ENCODE data around the gene GMCL2.

DNA sequence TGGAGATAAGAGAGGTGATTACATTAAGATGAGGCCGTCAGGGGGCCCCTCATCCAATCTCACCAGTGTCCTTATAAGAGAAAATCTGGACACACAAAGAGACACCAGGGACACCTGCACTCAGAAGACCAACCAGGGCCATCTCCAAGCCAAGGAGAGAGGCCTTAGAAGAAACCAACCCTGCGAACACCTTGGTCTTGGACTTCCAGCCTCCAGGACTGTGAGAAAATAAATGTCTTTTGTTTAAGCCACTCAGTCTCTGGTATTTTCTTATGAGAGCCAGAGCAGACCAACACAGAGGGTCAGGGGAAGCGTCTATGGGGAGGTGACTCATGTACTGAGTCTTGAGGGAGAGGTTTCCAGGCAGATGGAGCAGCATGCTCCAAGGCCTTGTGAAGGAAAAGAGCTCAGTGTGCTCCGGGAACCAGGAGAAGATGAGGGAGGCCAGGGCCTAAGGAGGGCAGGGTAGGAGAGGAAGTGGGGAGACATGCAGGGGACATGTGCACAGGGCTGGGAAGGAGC lies 40.0 kb upstream of the GMCL2 start:
- TF ChIP-seq POLR2A (IDR thresholded peaks at IDR 0.05; ENCODE audit: borderline replicate concordance, extremely low read depth, insufficient read depth, insufficient read length) (no peak), CTCF (IDR thresholded peaks at IDR 0.05 in 2 of 3, conservative IDR thresholded peaks at IDR 0.05 in 1 of 3; ENCODE audit: borderline replicate concordance in 1 of 3, insufficient read depth in 1 of 3, low read depth in 2 of 3, low read length in 2 of 3) (no peak), JUND (IDR thresholded peaks at IDR 0.05) (no peak), EGR1 (IDR thresholded peaks at IDR 0.05; ENCODE audit: low read depth) (no peak), POLR2AphosphoS5 (IDR thresholded peaks at IDR 0.05; ENCODE audit: low read depth, low read length) (no peak), REST (IDR thresholded peaks at IDR 0.05; ENCODE audit: low read depth) (no peak), EZH2phosphoT487 (IDR thresholded peaks at IDR 0.05; ENCODE audit: borderline replicate concordance) (no peak)
